Glomerular endothelial cell (primary cell): ENCODE data around the gene HYAL2. TPM values are rescaled to one million over a fixed set of nuclear protein-coding genes. Genes with fewer than 3 reads are reported as not detected.
A peak's percentile ranks its signal among the peaks of the same experiment; 100 is the strongest.
"Not testable (repeated sequence)": the region's sequence is repeated elsewhere in the genome, so short reads cannot be mapped to it uniquely, and the experiment has no call there.

Experiments used
- DNase-seq: peaks from one replicate; pipeline ENCODE4 v3.0.0-alpha.2; 2011; ENCODE audit warnings: low read depth, low spot score; ENCODE audit errors: extremely low read depth
- total RNA-seq: library from RNA; depleted of rRNA; stranded (reverse); fragments of >200 nt; gene quantifications from 2 replicates; pipeline ENCODE4 v1.2.3, GENCODE V29; 2015

Gene HYAL2
- total RNA-seq, 1 donor from 2014 or later = 849 TPM

DNA sequence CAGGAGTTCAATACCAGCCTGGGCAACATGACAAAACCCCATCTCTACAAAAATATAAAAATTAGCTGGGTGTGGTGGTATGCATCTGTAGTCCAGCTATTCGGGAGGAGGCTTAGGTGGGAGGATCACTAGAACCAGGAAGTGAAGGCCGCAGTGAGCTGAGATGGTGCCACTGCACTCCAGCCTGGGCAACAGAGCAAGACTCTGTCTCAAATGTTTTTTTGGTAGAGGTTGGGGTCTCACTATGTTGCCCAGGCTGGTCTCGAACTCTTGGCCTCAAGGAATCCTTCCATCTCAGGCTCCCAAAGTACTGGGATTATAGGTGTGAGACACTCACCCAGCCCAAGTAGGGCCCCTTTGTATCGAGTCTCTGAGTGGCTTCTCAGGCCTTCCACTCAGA is 28.5 kb downstream of the HYAL2 start:
- no peak for DNase-seq

DNA sequence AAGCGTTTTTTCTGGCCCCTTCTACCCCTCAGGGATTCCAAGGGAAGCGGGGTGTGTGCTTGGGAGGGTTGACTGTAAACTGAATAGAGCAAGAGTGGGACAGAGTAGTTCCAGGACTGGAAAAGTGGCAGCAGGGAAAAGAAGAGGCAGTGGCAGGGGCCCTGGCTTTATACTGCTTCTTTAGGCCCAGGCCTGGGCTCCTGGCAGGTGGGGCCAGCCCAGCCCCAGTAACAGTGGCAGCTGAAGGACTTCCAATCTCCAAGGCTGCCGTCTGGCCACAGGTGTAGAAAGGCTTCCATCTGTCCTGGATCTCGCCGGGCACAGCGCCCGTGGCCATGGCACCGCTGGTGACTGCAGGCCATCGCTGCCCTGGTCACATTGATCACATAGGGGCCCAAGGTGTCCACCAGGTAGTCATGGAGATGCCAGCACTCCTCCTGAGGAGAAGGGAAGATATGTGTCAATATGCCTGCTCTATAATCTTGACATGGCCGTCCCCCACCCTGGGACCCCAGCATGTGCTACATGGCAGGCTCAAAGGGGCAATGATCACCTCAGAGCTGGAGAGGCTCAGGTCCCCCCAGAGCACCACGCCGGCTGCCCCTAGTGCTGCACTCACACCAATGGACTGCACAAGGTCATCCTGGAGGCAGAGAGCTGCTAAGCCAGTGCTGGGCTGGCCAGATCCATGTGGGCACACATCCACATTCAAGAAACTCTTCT is 29.3 kb downstream of the HYAL2 start:
- no peak for DNase-seq

DNA sequence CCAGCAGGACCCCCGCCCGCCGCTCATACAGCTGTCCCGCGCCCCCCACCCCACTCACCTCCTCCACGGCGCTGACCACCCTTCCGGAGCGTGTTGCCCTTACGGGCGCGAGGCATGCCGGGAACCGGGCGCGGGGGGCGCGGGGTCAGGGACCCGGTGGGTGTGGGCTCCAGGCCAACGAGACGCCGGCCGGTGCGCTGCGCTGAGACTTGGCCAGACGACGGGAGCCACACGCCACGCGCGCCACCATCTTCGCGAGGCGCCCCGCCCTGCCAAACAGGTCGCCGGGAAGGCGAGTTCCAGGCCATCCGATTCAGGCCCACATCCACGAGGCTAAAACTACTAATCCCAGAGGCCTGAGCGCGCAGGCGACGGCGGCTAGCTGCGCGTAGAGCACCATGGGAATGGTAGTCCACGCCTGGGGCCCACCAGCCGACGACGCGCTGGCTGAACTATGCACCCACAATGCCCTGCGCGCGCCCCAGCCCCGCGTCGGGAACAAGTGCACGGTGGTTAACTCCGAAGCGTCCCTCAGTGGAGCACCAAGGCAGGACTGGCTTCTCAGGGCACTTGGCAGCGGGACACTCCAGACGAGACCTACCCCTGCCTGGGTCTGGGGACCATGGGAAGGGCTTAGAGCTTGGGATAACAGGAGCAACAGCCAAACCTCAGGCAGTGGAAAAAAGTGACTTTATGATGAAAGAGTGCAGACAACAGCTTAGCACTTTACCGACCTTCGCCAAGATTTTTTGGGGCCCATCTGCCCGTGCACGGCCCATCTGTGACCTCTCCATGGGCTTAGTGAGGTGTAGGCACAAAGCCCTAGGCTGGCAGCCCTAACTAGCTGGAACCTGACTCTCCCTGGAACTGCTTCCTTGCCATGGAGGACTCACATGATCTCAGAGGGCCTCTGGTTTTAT is 30.1 kb downstream of the HYAL2 start, which contains the start of gene IFRD2:
IFRD2 (minus strand) TSS at position 271 of the 920 bp plus-strand sequence; CDS start at position 116, 155 bp downstream.
- DNase-seq = peak; percentile 70

DNA sequence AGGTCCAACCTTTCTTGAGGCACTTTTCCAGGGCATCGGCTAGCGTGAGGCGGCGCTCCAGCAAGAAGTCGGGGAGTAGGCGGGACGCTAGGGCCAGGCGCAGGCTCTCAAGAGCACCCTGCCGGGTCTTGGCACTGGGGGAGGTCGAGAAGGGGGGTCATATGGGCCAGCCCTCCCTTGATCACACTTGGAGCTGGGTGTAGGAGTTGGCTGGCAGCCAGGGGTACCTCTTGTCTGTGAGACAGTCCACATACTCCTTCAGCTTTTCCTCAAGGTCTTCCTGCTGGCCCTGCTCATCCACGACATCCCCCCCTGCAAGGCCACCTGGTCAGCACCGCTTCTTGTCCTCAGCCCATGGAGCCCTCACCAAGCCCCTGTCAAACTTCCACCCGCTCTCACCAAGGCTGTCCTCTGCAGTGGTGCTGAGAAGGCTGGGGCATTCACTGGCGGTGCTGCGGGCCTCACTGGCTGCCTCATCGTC is 32.3 kb downstream of the HYAL2 start:
- no peak for DNase-seq

DNA sequence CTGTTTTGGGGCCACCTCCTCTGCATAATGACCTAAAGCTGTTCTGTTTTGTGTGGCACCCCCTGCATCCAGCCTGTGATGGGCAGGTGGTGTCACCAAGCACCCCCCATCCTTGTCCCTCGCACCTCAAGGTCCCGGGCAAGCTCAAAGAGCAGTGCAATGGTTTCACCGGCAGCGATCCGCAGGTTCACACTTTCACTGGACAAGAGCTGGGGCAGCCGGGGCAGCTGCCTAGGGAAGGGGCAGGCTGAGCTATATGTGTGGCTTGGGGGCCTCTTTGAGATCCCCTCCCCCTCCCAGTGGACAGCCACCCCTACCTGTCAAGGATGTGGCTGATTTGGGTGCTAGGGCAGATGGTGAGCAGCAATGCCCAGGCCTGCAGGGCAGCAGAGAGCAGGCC is 33.4 kb downstream of the HYAL2 start:
- no peak for DNase-seq

DNA sequence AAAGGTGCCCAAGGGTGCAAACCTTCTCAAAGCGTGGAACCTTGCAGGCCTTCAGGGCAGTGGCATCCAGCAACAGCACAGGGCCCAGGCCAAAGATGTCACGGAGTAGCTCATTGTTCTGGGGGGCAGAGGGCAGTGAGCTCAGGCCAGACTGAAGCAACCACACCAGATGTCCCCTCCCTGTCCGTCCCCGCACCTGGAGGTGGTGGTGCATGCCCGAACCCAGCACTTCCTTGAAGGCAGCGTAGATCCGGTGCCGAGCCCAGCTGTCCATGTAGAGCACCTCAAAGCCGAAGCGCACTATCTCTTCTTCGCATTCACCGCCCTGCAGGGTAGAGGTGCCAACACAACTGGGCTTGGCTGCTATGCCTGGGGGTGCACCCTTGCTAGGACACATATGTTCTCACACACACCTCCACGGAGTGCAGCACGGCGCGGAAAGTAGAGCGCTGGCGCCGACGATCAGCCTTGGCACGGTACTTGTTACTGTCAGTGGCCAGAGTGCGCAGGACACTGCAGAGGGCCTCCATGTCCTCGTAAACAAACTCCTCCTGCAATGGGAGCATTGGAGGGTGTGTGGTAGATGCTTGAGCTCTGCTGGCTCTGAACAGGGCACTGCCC is 34.0 kb downstream of the HYAL2 start:
- no peak for DNase-seq

DNA sequence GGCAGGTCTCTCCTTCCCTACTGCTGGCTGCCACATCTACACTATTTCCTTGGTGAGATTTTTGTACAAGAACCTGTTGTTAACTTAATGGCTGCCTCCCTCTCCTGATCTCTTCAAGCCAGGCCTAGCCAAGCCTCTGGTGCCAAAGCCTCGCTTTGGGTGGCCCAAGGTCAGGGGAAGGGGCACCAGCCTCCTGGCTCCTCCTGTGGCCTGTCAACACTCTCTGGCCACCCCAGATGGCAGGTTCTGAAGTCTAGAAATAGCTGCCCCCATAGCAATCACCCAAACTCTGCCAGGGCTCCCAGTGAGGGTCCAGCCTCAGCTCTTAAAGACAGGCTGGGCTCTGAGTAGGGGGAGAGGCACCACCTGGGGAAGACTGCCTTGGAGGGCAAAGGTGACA is 35.3 kb downstream of the HYAL2 start:
- DNase-seq = no peak

DNA sequence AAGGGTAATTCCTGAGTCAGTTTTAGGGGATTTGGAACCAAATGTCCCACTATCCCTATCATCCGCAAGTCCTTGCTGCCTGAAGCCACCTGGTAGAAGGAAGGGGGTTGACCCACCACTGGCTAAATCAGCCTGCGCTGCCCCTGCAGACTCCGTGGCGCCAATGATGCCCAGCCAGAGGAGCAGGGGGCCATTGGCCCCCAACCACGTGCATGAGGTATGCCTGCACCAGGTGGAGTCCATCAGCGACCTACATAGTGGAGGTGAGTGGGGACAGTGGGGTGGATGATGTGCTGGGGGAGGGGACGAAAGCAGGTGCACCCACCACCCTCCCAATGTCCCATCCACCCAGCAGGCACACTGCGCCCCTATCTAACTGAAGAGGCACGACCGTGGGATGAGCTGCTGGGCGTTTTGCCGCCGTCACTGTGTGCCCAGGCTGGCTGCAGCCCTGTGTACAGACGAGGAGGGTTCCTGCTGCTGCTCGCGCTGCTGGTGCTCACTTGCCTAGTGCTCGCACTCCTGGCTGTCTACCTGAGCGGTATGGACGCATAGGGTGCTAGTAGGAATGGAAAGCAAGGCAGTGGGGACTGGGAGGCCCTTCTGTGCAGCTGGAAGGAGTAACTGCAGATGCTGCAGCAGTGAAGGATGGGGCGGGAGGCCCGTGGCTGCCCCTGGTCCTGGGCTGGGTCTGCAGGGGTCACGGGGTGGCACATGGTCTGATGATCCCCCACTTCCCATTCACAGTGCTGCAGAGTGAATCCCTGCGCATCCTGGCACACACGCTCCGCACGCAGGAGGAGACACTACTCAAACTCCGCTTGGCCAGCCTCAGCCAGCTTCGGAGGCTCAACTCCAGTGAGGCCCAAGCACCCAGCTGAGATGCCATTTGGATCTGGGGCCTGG is 36.0 kb downstream of the HYAL2 start:
- DNase-seq = no peak

DNA sequence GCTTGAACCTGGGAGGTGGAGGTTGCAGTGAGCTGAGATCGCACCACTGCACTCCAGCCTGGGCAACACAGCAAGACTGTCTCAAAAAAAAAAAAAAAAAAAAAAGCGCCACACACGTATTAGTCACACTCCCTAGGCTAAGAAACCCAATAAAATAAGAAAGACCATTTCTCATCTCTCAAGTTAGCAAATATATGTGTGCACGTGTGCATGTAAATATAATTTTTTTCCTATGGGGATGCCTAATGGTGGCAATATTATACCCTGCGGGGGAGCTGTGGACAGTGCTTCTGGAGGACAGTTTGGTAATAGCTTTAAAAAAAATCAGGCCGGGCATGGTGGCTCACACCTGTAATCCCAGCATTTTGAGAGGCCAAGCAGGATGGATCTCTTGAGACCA is 38.4 kb downstream of the HYAL2 start:
- DNase-seq = not testable (repeated sequence)

DNA sequence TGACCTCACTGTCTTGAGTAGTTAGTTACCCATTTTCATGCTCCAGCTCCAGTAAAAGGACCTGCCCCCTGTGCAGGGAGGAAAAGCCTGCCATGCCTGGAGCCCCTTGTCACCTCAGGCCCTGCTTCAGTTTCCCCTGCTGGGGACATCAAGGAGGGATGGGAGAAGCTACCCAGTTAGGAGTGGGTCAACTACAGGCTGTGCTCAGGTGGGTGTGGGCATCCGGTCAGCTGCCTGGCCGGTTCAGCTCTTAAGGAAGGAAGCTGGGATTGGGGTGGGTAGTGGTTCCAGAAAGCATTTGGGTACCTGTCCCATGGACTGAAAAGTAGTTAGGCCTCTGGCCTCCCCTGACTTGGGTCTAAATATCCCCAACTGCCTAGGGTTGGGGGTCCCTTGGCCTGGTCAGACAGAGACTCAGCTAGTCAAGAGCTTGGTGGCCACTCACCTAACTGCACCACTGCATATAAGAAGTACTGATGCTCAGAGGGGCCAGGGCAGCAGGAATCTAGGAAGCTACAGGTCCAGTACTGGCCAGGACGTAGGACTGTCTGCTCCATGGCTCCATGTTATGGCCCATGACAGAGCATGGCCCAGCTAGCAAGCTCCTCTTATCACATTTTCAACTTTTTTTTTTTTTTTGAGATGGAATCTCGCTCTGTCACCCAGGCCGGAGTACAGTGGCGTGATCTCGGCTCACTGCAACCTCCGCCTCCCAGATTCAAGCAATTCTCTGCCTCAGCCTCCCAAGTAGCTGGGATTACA is 43.1 kb downstream of the HYAL2 start:
- no peak for DNase-seq

DNA sequence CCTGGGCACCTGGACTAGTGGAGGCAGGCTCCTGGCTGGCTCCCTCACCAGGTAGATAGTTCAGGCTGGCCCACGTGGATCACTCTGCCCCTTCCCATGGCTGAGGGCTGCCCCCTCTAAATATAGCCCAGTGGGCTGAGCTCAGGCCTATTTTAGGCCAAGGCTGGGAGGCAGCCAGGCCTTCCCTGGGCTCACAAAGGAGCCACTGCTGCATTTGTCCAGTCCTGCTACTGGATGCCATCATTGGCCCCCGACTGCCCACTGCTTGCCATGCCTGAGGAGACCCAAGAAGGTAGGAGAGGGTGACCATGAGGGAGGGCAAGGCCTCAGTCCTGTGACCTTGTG is 43.7 kb downstream of the HYAL2 start, which contains the start of gene LSMEM2:
LSMEM2 (plus strand) TSS at position 208 of the 345 bp plus-strand sequence; CDS start at position 235, 27 bp downstream.
- DNase-seq = no peak

DNA sequence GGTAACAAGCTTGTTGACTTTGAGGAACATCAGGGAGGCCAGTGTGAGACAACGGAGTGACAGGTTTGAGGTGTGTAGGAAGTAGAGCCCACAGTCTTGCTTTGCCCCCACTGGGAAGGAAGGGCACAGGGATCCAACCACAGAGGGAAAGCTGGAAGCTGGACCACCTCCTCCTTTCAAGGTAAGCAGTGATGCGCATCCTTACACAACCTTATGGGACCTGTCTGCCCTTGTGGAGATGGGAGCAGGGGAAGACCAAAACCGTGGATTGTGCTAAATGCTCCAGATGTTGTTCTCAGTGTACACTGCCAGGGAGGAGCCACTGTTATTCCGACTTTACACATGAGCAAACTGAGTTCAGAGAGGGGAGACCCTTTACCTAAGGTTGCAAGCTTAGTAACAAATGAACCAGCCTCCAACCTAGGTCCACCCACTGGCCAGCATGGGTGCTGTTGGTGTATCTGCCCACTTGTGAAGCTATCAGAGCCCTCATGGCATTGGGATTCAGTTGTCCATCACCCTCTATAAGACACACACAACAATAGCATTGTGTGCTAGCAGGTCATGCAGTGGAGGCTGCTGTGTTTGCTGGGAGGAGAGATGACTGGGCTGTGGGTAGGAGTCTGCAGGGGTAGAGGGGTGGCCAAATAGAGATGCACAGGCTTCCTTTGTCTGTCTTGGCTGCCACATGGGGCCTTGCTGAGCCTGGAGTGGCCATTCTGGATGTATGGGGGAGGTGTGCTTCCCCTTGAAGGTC is 44.2 kb downstream of the HYAL2 start:
- DNase-seq = no peak

DNA sequence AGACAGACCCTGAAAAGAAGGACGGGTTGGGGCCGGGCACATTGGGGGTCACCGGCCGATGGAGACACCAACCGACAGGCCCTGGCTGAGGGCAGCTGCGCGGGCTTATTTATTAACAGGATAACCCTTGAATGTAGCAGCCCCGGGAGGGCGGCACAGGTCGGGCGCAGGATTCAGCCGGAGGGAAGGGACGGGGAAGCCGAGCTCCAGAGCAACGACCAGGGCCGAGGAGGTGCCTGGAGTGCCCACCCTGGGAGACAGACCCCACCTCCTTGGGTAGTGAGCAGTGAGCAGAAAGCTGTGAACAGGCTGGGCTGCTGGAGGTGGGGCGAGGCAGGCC is 45.8 kb downstream of the HYAL2 start:
- no peak for DNase-seq

DNA sequence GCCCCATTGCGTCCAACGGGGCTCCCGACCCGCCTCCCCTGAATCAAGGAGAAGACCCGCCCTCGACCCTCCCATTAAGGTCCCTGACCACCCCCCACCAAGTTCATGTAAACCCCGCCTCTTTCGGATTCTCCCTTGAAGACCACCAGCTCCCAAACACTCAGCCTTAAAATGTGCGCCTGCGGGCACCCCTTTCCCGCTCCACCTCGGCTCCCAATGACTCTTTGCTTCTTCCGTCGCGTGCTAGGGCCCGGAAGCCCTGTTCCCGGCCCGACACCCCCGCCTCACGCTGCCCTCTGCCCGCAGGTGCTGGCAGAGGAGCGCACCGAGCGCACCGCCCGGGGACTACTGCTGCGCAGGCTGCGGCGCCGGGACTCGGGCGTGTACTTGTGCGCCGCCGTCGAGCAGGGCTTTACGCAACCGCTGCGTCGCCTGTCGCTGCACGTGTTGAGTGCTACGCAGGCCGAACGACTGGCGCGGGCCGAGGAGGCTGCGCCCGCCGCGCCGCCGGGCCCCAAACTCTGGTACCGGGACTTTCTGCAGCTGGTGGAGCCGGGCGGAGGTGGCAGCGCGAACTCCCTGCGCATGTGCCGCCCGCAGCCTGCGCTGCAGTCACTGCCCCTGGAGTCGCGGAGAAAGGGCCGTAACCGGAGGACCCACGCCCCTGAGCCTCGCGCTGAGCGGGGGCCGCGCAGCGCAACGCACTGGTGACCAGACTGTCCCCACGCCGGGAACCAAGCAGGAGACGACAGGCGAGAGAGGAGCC is 46.4 kb downstream of the HYAL2 start:
- no peak for DNase-seq

DNA sequence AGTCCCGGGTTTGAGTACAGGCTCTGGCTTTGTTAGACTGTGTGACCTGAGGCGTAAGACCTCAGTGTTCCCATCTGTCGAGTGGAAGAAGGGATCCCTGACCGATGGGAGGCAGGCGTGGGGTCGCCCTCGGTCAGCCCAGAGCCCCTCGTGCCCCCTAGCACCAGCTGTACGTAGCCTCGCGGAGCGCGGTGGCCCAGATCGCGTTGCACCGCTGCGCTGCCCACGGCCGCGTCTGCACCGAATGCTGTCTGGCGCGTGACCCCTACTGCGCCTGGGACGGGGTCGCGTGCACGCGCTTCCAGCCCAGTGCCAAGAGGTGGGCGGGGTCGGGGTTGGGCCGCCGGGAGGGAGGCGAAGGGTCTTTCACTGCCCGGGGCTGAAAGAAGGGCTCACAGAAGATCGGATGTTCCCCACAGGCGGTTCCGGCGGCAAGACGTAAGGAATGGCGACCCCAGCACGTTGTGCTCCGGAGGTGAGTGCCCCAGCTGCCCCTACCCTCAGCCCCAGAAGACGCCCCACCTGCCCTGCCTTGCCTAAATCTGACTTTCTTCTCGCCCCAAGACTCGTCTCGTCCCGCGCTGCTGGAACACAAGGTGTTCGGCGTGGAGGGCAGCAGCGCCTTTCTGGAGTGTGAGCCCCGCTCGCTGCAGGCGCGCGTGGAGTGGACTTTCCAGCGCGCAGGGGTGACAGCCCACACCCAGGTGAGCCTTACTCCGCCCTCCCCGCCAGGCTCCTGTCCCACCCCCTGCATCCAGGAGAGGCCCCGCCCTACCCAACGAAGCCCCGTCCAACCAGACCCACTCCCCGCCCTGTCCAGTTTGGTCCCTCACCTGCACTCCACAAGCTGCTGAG is 47.2 kb downstream of the HYAL2 start:
- no peak for DNase-seq

DNA sequence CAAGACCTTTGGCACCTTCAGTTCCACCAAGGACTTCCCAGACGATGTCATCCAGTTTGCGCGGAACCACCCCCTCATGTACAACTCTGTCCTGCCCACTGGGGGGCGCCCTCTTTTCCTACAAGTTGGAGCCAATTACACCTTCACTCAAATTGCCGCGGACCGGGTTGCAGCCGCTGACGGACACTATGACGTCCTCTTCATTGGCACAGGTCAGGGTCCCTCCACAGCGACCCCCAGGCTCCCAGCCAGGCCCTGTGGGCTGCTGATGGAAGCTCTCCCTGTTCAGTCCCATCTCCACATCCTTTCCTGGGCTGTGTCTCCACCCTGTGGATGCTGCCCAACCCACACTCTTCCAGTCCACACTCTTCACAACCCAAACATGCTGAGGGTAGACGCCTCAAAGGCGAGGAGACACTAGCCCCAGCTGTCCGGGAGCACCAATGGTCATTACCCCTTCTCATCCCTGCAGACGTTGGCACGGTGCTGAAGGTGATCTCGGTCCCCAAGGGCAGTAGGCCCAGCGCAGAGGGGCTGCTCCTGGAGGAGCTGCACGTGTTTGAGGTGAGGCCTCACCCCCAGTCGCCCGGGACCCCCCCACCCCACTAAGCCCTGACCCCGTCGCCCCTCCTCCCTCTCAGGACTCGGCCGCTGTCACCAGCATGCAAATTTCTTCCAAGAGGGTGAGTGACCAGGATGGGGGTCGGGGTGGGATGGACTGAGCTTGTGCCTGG is 48.0 kb downstream of the HYAL2 start:
- DNase-seq = no peak

DNA sequence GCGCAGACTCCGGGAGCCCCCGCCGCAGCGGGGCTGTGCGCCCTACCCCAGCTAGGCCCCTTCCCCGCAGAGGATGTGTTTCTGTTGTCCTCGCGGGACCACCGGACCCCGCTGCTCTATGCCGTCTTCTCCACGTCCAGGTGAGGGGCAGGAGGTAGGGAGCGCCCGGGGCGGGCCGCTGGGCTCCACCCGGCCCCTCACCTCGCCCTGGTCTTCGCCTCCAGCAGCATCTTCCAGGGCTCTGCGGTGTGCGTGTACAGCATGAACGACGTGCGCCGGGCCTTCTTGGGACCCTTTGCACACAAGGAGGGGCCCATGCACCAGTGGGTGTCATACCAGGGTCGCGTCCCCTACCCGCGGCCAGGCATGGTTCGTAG is 48.9 kb downstream of the HYAL2 start:
- no peak for DNase-seq
